Measurements from ENCODE around the gene PTPN3. TPM values are rescaled to one million over a fixed set of nuclear protein-coding genes. Genes with fewer than 3 reads are reported as not detected.

Gene PTPN3
- total and polyA plus RNA-seq, 8 donors = 8.0 to 16.6 (median 13.6) TPM

DNA sequence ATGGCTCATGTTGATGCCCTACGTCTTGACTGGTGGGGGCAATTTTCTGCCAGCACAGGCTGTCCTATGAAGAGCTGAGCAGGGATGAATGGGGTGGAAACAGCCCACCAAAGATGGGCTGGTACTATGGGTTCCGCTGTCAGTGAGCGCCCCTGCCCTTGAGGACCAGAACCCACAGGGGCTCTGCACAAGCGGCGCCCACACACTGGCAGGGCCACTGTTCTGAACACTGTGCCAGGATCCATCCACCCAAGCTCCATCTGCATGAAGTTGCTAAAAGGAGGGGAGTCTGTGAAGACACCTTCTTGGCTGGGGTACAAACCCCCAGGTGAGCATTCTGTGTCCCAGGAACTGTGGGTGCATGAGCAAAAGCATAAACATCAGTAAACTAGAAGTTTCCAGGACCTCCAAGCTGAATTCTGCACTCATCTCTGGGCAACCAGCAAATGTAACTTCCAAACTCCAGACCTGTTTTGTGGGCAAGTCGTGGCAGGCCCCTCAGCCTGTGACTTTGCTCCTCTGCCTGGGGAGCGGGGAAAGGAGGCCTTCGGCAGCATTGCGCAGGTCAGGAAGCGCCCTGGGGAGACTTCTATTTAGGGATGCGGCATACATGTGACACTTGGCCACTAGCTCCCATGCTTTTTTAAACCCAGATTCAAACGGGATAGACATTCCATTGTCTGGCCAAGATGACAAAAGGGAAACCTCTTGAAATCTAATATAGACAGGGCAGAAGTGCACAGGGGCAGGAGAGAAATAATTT, 48.9 kb downstream of the PTPN3 start:
- H3K27ac ChIP-seq = no peak overlapping the region
- ATAC-seq (no peak), DNase-seq (no peak), FAIRE-seq (no peak)
- H3K9me3 ChIP-seq = no peaks in the 10 kb centered on the region
- TF ChIP-seq CTCF (IDR thresholded peaks at IDR 0.05) = no peak
- peaks cover 0 to 3% (median 0%) of the 10 kb centered on the region in 3 donors for H3K36me3 ChIP-seq
- intact Hi-C loops (cut with DNase I) = no loop called here
- no peak overlapping the region for H3K4me3 ChIP-seq
- no peaks in the 10 kb centered on the region for H3K27me3 ChIP-seq
- whole genome bisulfite sequencing, 2 donors = 91 to 94% methylated on average over 12 of the region's 12 CpGs
- H3K4me1 ChIP-seq = peaks cover 0 to 3% (median 0%) of the 10 kb centered on the region in 3 donors

- Histone ChIP-seq H3K27me3 (no peaks in the 10 kb centered on the region), H3K36me3 (peaks cover 0 to 3% (median 0%) of the 10 kb centered on the region in 3 donors), H3K9me3 (no peaks in the 10 kb centered on the region), H3K4me1 (peaks cover 0 to 3% (median 0%) of the 10 kb centered on the region in 3 donors), H3K27ac (no peak overlapping the region), H3K4me3 (no peak overlapping the region)
- ATAC-seq (no peak), FAIRE-seq (no peak), DNase-seq (no peak)
- intact Hi-C loops (cut with DNase I) = no loop called here
- 91 to 92% methylated on average over 3 of the region's 3 CpGs for WGBS, 2 donors
- TF ChIP-seq CTCF (IDR thresholded peaks at IDR 0.05) = no peak
These were observed 49.9 kb downstream of the PTPN3 start for GRCh38 chr9:109448223-109448622.

DNA sequence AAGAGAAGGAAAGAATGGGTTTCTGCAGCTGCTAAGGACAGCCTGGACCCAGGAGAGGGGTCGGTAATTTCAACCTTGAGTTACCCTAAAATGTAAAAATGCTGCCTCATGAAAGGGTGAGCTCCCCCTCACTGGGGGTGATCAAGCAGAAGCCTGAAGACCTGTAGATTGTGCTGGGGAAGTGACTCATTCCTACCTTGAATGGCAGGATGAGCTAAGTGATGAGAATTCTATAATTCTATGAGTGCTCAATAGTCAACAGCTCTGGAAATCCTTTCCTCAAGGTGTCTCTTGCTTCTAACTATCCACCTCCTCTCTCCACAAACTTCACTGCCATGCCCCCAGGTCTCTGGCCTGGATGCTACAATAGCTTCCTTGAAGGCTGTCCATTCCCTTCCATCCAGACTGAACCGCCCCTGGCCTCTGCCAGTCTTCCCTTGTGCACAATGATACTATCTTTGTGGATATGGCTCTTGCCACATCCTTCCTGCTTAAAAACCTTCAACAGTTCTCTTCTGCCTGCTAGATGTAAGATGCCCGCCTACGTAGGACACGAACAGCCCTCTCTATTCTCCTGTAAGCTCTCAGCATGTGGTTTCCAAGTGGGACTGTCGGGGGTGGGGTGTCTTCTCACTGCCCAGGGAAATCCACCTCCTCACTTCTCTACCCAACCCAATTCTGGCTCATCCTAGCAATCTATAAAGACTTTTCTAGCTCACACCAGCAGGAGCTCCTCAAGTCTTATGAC, 50.6 kb downstream of the PTPN3 start:
- Histone ChIP-seq H3K4me3 (no peak overlapping the region), H3K4me1 (no peaks in the 10 kb centered on the region), H3K27me3 (no peaks in the 10 kb centered on the region), H3K36me3 (peaks cover 0 to 3% (median 0%) of the 10 kb centered on the region in 3 donors), H3K9me3 (no peaks in the 10 kb centered on the region), H3K27ac (no peak overlapping the region)
- FAIRE-seq = no peak
- 90 to 98% methylated on average over 6 of the region's 6 CpGs for WGBS, 2 donors
- no peak for ATAC-seq
- no peak for TF ChIP-seq CTCF (IDR thresholded peaks at IDR 0.05)
- DNase-seq = no peak
- intact Hi-C loops (cut with DNase I) = no loop called here

DNA sequence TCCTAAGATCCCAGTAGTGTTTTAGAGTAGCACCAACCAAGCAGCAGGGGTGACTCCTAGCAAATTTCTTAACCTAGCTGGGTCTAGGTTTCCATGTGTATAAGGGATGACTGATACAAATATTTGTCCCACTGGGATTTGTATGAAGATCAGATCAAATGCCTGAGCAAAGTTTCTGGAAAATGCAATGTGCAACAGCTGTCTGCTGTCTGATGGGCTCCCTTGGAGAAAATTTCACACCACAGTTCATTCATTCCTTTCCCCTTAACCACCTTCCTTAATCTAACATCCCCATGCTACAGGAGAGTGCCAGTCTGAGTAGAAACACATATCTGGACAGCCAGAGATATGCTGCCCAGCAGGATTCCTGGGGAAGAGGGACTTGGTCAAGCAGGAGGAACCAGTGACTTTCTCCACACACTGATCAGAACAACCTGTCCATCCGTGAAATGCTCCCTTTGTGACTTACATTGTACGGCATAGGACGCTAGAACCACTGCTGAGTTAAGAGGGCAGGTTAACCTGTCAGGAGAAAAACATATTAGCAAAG, 53.3 kb downstream of the PTPN3 start:
- no peak for FAIRE-seq
- 89 to 92% methylated on average over 3 of the region's 3 CpGs for WGBS, 2 donors
- Histone ChIP-seq H3K36me3 (peaks cover 0 to 3% (median 0%) of the 10 kb centered on the region in 3 donors), H3K9me3 (no peaks in the 10 kb centered on the region), H3K4me3 (no peak overlapping the region), H3K27ac (no peak overlapping the region), H3K27me3 (no peaks in the 10 kb centered on the region), H3K4me1 (peaks cover 10 to 18% (median 16%) of the 10 kb centered on the region in 3 donors)
- TF ChIP-seq CTCF (IDR thresholded peaks at IDR 0.05) = no peak
- intact Hi-C loops (cut with DNase I) = no loop called here
- DNase-seq = no peak
- ATAC-seq = no peak
